Uterus (tissue), 4 donors: ENCODE measurements around the gene GPR137. TPM values are rescaled to one million over a fixed set of nuclear protein-coding genes. Genes with fewer than 3 reads are reported as not detected.
A peak's percentile ranks its signal among the peaks of the same experiment; 100 is the strongest.

Experiments
- DNase-seq, 2 donors: peaks; one replicate each; pipeline ENCODE4 v3.0.0-alpha.2; 2019 to 2020
- H3K27ac ChIP-seq, 2 donors: fragments of 200-600 bp; sonication (generic); 1 replicate in 1 of 2; 2 replicates in 1 of 2; pipeline ENCODE4 v1.5.1; 2016 to 2018
- H3K27me3 ChIP-seq, 2 donors: fragments of 200-600 bp; sonication (generic); one replicate each; pipeline ENCODE4 v1.5.1; 2018 to 2019; ENCODE audit warnings: control low read depth in 1 of 2
- H3K36me3 ChIP-seq, 2 donors: fragments of 200-600 bp; sonication (generic); one replicate each; pipeline ENCODE4 v1.5.1; 2019; ENCODE audit warnings: control low read depth in 1 of 2
- H3K4me1 ChIP-seq, 2 donors: fragments of 200-600 bp; sonication (generic); one replicate each; pipeline ENCODE4 v1.5.1; 2018 to 2019; ENCODE audit warnings: control low read depth in 1 of 2
- H3K4me3 ChIP-seq, 2 donors: fragments of 200-600 bp; sonication (generic); 1 replicate in 1 of 2; 2 replicates in 1 of 2; pipeline ENCODE4 v1.5.1; 2018 to 2019; ENCODE audit warnings: mild to moderate bottlenecking in 1 of 2
- H3K9me3 ChIP-seq, 2 donors: fragments of 200-600 bp; sonication (generic); one replicate each; pipeline ENCODE4 v1.5.1; 2019; ENCODE audit warnings: control low read depth in 1 of 2
- CTCF ChIP-seq, 4 experiments: fragments of 200-600 bp in 2 of 4; fragments of 450-650 bp in 2 of 4; sonication (generic) in 2 of 4; IDR thresholded peaks; one replicate each; pipeline ENCODE4 v1.5.1; 2016 to 2019; ENCODE audit warnings: antibody characterized with exemption in 4 of 4, mild to moderate bottlenecking in 2 of 4, moderate library complexity in 1 of 4
- POLR2A ChIP-seq, 2 donors: fragments of 450-650 bp; IDR thresholded peaks; one replicate each; pipeline ENCODE4 v1.6.1; 2016; ENCODE audit warnings: antibody characterized with exemption in 2 of 2, mild to moderate bottlenecking in 1 of 2, moderate library complexity in 1 of 2
- intact Hi-C: fragments of 100-400 bp; cut with DNase I; formaldehyde crosslinking; loops from one replicate; pipeline ENCODE4 v1.15.1; 2023; ENCODE audit warnings: low total_unique reads
- total RNA-seq, 4 donors: library from RNA; depleted of rRNA in 3 of 4; stranded (reverse); fragments of >200 nt in 3 of 4; gene quantifications; one replicate each; pipeline versions ENCODE4 v1.1.0 to v1.2.4, GENCODE V29; 2014 to 2023
- donor health status: DM: yes; HTN: yes; CAD: no.

Gene GPR137
- total RNA-seq, 4 donors from 2014 or later, result 0.51 to 32.3 (median 10.6) TPM

- DNase-seq, result no peak
- peaks cover 0 to 15% of the 10 kb centered on the region in 2 donors for H3K27me3 ChIP-seq
- TF ChIP-seq CTCF (IDR thresholded peaks at IDR 0.05), result no peak
- TF ChIP-seq POLR2A (IDR thresholded peaks at IDR 0.05), result no peak
- H3K4me3 ChIP-seq, result peak overlapping the region in 1 of 2 donors; percentile 65
- no peaks in the 10 kb centered on the region for H3K9me3 ChIP-seq
- H3K36me3 ChIP-seq, result no peaks in the 10 kb centered on the region
- peak overlapping the region; percentile 80 to 92 for H3K27ac ChIP-seq
- intact Hi-C loops, result no loop called here
- H3K4me1 ChIP-seq, result peaks cover 0 to 28% of the 10 kb centered on the region in 2 donors
These were observed 18.3 kb downstream of the GPR137 start for GRCh38 chr11:64304032-64304315.

- Histone ChIP-seq H3K9me3 (no peaks in the 10 kb centered on the region), H3K27me3 (peaks cover 0 to 13% of the 10 kb centered on the region in 2 donors), H3K4me3 (peak overlapping the region; percentile 63 to 65), H3K4me1 (peaks cover 0 to 23% of the 10 kb centered on the region in 2 donors), H3K27ac (peak overlapping the region; percentile 80 to 92), H3K36me3 (no peaks in the 10 kb centered on the region)
- peak; percentile 86 to 89 for DNase-seq
- intact Hi-C loops, result no loop called here
- TF ChIP-seq CTCF (IDR thresholded peaks at IDR 0.05), result peak; percentile 69 to 80 (median 78)
- TF ChIP-seq POLR2A (IDR thresholded peaks at IDR 0.05), result no peak
These were observed 18.8 kb downstream of the GPR137 start for GRCh38 chr11:64304316-64305072.

GRCh38 chr11:64305075-64305690 is 19.5 kb downstream of the GPR137 start, which contains the start of gene ESRRA:
ESRRA (plus strand) TSS chr11:64305524; CDS start chr11:64307180, 1,656 bp downstream.
- Histone ChIP-seq H3K9me3 (no peaks in the 10 kb centered on the region), H3K4me3 (peak within 1 kb of the TSS; percentile 63 to 65), H3K27ac (peak within 1 kb of the TSS; percentile 80 to 92), H3K4me1 (peaks cover 0 to 16% of the 10 kb centered on the region in 2 donors), H3K27me3 (peaks cover 0 to 7% of the 10 kb centered on the region in 2 donors), H3K36me3 (no peaks in the 10 kb centered on the region)
- peak; percentile 99 for DNase-seq
- intact Hi-C loops, result no loop called here
- TF ChIP-seq CTCF (IDR thresholded peaks at IDR 0.05) (no peak), POLR2A (IDR thresholded peaks at IDR 0.05) (peak; percentile 10 to 60)

GRCh38 chr11:64305691-64306562 is 20.3 kb downstream of the GPR137 start:
- Histone ChIP-seq H3K9me3 (no peaks in the 10 kb centered on the region), H3K4me3 (peak overlapping the region; percentile 53 to 63), H3K27ac (peak overlapping the region; percentile 55 to 92), H3K27me3 (no peaks in the 10 kb centered on the region), H3K36me3 (no peaks in the 10 kb centered on the region), H3K4me1 (peaks cover 0 to 12% of the 10 kb centered on the region in 2 donors)
- peak; percentile 66 for DNase-seq
- intact Hi-C loops, result no loop called here
- TF ChIP-seq CTCF (IDR thresholded peaks at IDR 0.05), result no peak
- peak in 1 of 2 donors; percentile 27 for TF ChIP-seq POLR2A (IDR thresholded peaks at IDR 0.05)
